HG02884 (cell line): ENCODE results near the gene TP53BP1.
"Not testable (repeated sequence)": the region's sequence is repeated elsewhere in the genome, so short reads cannot be mapped to it uniquely, and the experiment has no call there.

Experiments
- ATAC-seq: cut with Tn5 transposase; IDR thresholded peaks from one replicate; pipeline ENCODE4 v1.9.1; 2021; ENCODE audit warnings: mild to moderate bottlenecking, moderate library complexity; ENCODE audit not compliant: unreplicated experiment

Gene TP53BP1

DNA sequence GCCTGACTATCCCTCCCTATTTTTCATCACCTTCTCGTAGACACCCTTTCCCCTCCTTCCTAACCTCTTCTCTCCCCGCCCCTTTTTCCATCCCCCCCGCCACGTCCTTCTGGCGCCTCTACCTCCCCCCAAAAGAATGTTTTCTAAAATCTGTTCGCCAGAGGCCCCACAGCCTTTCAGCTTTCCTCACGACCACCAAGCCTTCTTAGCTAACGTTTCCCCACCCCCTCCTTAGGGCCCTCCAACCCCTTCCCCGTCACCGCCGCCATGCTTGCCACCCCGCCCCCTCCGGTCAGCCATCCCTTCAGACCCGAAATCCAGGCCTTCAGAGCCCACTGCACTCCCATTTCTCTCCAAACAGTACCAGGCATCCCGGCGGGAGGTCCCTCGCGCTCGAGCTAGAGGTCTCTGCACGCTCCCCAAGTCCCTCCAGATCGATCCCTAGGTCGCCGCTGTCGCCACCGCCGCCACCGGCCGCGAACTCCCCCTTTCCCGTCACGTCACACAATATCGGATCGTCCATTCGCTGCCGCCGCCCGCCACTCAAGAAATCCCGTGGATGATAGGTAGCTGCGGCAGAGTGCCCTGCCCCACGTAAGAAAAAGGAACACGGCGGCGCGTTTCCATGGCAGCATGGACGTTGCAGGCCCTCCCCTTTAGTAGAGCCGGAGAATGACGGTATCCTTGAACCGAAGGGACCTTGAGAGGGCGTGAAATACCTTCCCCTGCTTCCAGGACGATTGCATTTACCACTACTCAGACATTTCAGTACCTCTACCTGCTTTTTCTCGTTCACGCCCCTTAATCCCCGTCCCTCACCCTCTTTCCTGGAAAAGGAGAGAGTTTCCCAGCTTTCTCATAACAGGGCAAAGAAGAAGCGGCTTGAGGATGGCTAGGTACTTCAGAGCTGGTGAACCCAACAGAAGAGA is at the start of gene TP53BP1:
TSS of gene TP53BP1 (minus strand) at position 484 of the 929 bp plus-strand sequence. CDS start at position 371, 113 bp downstream.
- peak; percentile 97 for ATAC-seq

DNA sequence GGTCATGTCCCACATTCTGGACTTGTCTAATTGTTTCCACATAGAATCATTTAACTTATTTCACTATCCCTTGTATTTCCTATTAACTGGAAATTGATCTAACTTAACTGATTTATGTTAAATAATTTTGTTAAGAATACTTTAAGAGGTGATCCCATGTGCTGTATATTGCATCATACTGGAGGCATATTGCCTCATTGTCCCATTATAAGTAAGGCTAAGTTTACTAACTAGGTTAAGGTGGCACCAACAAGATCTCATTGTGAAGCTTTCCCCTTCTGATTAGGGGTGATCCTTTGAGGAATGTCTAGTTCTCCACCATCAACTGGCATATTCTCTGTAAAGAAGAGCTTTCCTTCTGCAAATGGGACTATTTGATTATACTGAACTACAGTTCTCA is 48.8 kb upstream of the TP53BP1 start:
- no peak for ATAC-seq

- ATAC-seq: no peak
Measured at GRCh38 chr15:43538091-43538490, 45.1 kb upstream of the TP53BP1 start.

- ATAC-seq: no peak
Measured at GRCh38 chr15:43534897-43535296, 41.9 kb upstream of the TP53BP1 start.

- ATAC-seq: not testable (repeated sequence)
Measured at GRCh38 chr15:43532826-43533225, 39.9 kb upstream of the TP53BP1 start.

DNA sequence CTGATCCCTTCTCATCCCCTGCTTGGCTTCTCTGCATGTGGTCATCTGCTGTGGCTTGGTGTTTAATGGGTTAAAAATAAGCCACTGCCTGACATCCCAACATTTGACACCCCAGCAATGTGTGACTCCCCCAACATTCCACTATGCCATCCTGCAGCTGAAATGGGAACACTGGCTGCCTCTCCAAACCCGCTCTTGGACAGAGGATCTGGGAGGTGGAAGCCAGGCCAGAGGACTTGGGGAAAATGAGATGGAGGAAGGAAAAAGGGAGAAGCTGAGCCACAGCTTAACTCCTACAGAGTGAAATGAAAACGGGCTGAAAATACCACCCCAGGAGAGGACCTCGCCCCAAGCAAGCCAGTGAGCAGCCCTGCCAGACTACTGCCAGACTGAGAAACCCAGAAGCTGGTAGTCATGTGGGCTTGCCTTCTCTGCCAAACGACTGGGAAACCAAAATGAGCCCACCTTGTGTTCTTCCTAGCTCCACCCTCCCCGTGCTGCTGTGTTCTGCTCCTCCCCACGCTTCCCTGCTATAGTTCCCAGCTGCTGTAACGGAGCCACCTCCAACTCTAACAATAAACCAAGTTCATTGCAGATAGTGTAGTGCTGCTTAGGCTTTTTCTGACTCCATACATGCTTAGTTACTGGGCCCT is 38.2 kb upstream of the TP53BP1 start:
- no peak for ATAC-seq

- no peak for ATAC-seq
Measured at GRCh38 chr15:43529587-43530345, 36.8 kb upstream of the TP53BP1 start.

- ATAC-seq: no peak
Measured at GRCh38 chr15:43529141-43529540, 36.2 kb upstream of the TP53BP1 start.

DNA sequence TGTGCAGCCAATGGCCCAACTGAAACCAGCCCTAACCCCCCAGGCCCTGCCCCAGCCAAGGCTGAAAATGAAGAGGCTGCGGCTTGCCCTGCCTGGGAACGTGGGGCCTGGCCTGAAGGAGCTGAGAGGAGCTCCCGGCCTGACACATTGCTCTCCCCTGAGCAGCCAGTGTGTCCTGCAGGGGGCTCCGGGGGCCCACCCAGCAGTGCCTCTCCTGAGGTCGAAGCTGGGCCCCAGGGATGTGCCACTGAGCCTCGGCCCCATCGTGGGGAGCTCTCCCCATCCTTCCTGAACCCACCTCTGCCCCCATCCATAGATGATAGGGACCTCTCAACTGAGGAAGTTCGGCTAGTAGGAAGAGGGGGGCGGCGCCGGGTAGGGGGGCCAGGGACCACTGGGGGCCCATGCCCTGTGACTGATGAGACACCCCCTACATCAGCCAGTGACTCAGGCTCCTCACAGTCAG is 35.6 kb upstream of the TP53BP1 start:
- no peak for ATAC-seq

DNA sequence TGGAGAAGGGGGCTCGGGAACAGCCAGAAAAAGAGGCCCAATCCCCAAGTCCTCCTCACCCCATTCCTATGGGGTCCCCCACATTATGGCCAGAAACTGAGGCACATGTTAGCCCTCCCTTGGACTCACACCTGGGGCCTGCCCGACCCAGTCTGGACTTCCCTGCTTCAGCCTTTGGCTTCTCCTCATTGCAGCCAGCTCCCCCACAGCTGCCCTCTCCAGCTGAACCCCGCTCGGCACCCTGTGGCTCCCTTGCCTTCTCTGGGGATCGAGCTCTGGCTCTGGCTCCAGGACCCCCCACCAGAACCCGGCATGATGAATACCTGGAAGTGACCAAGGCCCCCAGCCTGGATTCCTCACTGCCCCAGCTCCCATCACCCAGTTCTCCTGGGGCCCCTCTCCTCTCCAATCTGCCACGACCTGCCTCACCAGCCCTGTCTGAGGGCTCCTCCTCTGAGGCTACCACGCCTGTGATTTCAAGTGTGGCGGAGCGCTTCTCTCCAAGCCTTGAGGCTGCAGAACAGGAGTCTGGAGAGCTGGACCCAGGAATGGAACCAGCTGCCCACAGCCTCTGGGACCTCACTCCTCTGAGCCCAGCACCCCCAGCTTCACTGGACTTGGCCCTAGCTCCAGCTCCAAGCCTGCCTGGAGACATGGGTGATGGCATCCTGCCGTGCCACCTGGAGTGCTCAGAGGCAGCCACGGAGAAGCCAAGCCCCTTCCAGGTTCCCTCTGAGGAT is 35.0 kb upstream of the TP53BP1 start:
- ATAC-seq: no peak

DNA sequence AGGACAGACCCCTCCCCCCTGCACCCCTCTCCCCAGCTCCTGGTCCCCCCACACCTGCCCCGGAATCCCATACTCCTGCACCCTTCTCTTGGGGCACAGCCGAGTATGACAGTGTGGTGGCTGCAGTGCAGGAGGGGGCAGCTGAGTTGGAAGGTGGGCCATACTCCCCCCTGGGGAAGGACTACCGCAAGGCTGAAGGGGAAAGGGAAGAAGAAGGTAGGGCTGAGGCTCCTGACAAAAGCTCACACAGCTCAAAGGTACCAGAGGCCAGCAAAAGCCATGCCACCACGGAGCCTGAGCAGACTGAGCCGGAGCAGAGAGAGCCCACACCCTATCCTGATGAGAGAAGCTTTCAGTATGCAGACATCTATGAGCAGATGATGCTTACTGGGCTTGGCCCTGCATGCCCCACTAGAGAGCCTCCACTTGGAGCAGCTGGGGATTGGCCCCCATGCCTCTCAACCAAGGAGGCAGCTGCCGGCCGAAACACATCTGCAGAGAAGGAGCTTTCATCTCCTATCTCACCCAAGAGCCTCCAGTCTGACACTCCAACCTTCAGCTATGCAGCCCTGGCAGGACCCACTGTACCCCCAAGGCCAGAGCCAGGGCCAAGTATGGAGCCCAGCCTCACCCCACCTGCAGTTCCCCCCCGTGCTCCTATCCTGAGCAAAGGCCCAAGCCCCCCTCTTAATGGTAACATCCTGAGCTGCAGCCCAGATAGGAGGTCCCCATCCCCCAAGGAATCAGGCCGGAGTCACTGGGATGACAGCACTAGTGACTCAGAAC is 34.3 kb upstream of the TP53BP1 start:
- ATAC-seq: no peak

- ATAC-seq: no peak
Measured at GRCh38 chr15:43526261-43526930, 33.4 kb upstream of the TP53BP1 start.

- ATAC-seq: no peak
Measured at GRCh38 chr15:43525131-43525530, 32.2 kb upstream of the TP53BP1 start.

DNA sequence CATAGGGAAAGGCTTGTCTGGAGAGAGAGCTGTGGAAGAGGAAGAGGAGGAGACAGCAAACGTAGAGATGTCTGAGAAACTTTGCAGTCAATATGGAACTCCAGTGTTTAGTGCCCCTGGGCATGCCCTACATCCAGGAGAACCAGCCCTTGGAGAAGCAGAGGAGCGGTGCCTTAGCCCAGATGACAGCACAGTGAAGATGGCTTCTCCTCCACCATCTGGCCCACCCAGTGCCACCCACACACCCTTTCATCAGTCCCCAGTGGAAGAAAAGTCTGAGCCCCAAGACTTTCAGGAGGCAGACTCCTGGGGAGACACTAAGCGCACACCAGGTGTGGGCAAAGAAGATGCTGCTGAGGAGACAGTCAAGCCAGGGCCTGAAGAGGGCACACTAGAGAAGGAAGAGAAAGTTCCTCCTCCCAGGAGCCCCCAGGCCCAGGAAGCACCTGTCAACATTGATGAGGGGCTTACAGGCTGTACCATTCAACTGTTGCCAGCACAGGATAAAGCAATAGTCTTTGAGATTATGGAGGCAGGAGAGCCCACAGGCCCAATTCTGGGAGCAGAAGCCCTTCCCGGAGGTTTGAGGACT is 31.4 kb upstream of the TP53BP1 start:
- no peak for ATAC-seq

GRCh38 chr15:43523646-43524045 is 30.7 kb upstream of the TP53BP1 start:
- ATAC-seq: no peak

DNA sequence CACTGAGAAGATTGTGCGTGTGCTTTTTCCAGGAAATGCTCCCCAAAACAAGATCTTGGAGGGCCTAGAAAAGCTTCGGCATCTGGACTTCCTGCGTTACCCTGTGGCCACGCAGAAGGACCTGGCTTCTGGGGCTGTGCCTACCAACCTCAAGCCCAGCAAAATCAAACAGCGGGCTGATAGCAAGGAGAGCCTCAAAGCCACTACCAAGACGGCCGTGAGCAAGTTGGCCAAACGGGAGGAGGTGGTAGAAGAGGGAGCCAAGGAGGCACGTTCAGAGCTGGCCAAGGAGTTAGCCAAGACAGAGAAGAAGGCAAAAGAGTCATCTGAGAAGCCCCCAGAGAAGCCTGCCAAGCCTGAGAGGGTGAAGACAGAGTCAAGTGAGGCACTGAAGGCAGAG is 29.3 kb upstream of the TP53BP1 start:
- no peak for ATAC-seq

DNA sequence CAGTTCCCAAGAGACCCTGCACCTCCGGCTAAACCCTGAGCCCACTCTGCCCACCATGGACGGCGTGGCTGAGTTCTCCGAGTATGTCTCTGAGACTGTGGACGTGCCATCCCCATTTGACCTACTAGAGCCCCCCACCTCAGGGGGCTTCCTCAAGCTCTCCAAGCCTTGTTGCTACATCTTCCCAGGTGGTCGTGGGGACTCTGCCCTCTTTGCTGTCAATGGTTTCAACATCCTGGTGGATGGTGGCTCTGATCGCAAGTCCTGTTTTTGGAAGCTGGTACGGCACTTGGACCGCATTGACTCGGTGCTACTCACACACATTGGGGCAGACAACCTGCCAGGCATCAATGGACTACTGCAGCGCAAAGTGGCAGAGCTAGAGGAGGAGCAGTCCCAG is 28.5 kb upstream of the TP53BP1 start:
- ATAC-seq: no peak

GRCh38 chr15:43520138-43520537 is 27.2 kb upstream of the TP53BP1 start:
- ATAC-seq: no peak

GRCh38 chr15:43519196-43519595 is 26.2 kb upstream of the TP53BP1 start:
- ATAC-seq: no peak
